HG03108 (cell line): ENCODE data around the gene TBRG4.

ENCODE experiments used
- ATAC-seq: cut with Tn5 transposase; IDR thresholded peaks from one replicate; pipeline ENCODE4 v1.9.1; 2021; ENCODE audit warnings: moderate library complexity; ENCODE audit not compliant: unreplicated experiment

TBRG4 gene

DNA sequence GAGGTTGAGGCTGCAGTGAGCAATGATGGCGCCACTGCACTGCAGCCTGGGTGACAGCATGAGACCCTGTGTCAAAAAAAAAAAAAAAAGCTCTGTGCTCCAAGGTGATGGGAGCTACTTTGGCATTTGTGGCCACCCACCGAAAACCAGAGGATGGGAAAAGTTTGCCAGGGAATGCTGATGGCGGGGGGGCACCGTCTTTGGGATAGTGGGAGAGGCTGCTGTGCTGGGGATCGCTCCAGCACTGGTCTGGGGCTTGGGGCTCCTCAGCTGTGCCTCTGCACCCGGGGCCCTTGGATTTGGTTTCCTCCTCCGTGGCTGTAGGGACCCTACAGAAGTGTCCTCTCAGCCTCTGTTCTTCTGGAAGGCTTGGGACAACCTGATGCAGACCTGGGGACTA lies 34.4 kb upstream of the TBRG4 start:
- no peak for ATAC-seq

DNA sequence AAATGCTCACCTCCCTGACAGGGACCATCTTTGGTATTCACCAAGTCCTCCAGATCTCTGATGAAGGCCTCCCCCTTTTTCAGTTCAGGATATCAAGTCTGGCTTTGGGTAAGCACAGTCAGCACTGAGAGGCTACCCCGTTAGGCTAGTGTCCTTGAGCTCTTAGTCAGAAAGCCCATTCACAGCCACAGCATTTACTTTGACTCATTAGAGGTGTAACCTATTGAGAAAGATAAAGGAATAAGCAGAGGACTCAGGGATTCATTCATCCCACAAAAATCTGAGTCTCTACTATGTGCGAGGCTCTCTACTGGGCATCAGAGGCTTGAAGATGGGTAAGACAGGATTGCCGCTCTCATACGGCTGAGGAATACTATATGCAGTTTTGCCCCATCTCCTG lies 32.1 kb upstream of the TBRG4 start:
- ATAC-seq = no peak

DNA sequence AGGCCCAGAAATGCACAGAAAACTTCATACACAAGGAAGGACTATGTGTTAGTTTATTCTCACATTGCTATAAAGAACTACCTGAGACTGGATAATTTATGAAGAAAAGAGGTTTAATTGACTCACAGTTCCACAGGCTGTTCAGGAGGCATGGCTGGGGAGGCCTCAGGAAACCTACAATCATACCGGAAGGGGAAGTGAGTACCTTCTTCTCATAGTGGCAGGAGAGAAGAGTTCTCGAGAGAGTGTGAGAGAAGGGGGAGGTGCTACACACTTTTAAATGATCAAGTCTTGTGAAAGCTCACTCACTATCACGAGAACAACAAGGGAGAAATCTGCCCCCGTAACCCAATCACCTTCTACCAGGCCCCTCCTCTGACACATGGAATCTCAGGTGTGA lies 29.3 kb upstream of the TBRG4 start:
- no peak for ATAC-seq

DNA sequence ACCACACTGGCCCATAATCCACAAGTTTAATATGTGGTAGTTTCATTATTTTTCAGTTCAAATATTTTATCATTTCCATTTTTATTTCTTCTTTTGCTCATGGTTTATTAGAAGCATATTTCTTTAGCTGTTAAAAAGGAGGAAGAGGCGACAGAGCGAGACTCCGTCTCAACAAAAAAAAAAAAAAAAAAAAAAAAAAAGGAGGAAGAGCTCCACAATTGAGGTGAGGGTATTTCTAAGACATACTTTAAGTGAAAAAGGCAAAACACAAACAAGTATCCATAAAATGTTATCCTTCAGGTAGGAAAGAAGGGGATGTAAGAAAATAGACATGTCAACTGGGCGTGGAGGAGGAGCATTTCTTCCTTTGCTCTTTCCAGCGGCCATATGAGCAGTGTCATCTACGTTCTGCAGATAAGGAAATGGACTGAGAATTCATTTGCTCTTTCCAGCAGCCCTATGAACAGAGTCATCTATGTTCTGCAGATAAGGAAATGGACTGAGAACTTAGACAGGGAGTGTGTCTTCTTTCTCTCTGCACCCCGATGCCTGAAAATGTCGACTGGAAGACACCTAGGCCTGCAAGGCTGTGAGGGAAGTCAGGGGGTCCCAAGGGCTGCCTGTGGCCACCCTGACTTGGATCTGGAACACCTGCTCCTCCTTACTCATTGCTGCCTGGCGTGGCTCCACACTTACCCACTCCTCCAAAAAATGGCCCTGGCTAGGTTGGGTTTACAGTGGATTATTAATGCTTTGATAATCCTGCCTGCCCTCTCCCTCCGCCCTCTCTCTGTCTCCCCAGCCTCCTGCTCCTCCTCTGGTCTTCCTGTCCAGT lies 27.2 kb upstream of the TBRG4 start:
- ATAC-seq = no peak

GRCh38 chr7:45136106-45137060 lies 24.9 kb upstream of the TBRG4 start:
- no peak for ATAC-seq

DNA sequence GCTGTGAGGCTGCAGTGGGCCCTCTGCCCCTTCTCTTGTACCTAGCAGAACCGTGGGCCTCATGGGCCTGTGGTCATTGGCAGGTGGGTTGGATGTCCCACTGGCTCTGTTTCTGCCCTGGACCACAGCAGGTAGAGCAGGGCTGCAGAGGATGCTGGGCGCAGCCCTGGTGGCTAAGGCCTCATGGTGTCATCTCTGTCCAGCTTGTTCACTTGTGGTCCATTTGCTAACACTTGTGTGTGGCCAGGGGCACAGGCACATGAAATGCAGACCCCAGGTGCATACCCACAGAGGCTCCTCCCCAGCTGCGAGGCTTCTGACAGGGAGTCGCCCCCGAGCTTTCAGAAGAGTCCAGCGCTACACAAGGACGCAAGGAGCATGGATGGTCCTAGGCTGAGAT lies 22.4 kb upstream of the TBRG4 start:
- ATAC-seq = no peak

DNA sequence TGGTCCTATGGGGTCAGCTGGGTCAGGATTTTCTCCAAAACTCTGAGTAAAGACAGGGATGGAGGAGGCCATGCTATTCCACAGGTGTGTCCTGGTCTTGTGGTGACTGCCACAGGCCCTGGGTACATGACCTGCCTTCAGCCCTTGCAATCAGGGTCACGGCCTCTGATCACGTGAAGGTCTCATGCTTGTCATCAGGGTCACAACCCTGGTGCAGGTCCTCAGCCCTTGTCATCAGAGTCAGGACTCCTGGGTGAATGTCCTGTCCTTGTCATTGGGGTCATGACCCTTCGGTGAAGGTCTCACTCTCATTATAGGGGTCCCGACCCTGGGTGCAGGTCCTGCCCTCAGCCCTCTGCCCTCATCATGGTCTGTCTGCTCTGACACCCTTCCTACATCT lies 21.9 kb upstream of the TBRG4 start:
- ATAC-seq = no peak

DNA sequence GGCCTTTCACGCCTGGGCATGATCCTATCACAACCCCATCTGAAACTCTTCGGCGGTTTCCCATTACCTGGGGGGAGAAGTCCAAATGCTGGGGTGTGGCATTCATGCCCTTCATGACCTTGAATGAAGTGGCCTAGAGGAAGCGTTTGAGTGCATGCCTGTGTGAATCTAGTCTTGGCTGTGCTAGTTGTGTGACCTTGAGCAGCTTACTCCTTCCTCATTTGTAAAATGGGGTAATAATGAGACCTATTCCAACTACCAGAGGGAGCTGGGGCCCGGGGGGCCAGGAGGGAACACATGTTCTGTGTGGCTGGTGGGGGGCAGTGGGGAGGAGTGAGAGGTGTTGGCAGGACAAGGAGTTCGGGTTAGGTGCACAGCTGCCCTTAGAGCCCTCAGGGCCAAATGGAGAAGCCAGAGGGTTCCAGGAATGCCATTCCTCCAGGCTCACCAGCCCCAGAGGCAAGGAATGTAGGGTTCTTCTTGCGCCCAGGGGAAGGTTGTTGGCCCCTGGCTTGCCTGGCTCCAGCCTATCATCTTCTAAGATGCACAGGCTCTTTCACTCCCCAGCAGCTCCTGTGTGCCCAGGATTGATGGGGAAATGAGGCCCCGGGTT lies 21.3 kb upstream of the TBRG4 start:
- ATAC-seq = no peak

DNA sequence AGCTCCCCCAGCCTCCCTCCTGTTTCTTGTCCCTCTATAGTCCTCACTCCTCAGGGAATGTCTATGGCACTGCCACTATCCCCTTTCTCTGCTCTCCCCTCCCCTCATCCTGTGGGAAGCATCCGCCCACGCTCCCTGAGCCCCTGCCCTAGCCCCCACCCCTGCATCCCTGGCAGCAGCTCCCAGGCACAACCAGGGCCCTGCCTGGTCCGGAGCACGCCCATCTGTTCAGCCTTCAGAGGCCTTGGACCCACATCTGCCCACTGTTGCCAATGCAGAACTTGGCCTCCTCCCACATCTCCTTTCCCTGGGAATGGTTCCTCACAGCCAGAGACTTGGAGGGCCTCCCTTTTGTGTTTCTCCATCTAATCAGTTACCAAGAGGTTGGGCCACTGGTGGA lies 20.4 kb upstream of the TBRG4 start:
- ATAC-seq = no peak

- no peak for ATAC-seq
These were observed 19.4 kb upstream of the TBRG4 start for GRCh38 chr7:45130910-45131309.

DNA sequence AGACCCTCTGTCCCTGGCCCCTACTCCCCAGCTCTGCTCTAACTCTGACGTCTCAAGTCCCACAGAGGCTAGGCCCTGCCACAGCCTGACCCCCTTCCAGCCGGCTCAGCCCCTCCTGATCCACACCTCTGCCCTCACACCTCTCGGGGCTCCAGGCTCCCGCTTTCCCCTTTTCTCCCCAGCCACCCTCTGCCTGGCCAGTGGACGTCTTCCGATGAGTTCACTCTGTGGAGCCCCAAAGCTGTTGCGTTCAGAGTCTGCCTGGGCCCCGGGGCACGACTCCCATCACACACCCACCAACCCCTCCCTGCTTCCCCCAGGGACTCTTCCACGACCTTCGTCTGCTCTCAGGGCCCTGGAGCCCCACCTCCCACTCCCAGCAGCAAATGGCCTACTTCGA lies 18.4 kb upstream of the TBRG4 start:
- ATAC-seq = no peak

- ATAC-seq = no peak
These were observed 17.8 kb upstream of the TBRG4 start for GRCh38 chr7:45129181-45129800.

DNA sequence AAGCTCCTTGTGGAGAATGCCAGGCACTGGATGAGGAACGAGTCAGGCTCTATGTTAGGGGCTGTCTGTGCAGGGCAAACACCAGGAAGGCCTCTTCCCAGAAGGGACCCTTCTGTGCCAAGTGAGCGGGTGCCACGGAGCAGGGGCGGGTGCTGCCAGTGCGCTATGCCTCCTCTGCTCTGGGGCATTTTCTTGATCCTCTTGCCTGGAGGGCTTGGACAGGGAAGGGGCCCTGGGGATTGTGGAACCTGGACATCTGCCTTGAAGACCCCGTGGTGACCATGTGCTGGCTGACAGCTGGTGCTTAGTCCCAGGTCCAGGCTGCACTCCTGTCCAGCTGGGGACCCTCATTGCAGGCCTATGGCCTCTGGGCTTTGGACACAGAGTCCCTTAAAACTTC lies 15.4 kb upstream of the TBRG4 start:
- no peak for ATAC-seq

GRCh38 chr7:45126201-45126600 lies 14.7 kb upstream of the TBRG4 start:
- no peak for ATAC-seq

GRCh38 chr7:45125193-45125904 lies 13.9 kb upstream of the TBRG4 start:
- no peak for ATAC-seq

- ATAC-seq = no peak
These were observed 12.6 kb upstream of the TBRG4 start for GRCh38 chr7:45123913-45124710.

DNA sequence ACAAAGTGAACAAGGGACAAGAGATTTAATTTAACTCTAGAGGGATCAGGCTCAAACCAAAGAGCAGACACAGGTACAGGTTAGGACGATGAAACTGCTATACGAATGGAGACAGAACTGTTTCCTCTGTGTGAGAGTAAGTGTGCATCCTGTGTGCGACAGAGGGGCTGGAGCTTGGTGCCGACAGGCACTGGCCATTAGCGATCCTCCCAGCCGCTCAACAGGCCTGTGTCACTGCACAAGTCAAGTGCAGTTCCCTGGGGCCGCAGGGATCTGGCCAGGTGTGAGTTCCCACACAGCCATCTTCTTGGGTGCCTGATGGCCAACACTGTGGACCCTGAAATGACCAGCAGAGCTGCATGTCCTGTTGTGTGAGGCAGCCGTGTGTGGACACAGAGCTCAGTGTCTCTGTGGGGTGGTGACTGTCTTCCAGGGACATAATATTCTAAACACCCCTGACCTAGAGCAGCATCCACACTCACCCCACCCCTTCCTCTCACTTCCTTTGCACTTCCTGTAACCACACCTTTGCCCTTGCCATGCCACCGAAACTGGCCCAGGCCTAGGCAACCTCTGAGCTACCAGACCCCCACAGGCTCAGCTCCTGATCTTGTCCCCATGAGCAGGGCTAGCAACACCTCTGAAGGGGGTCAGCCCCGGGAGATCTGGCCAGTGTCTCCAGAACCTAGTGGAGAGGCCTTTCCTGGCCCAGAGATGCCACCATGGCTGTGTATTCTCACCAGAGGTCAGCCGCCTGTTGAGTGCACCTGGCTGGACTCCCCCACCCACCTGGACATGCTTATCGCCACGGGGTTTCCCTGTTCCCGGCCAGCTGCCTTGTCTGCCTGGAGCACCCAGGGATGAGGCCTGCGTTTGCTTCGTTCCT lies 11.7 kb upstream of the TBRG4 start:
- no peak for ATAC-seq

- no peak for ATAC-seq
These were observed 8.1 kb upstream of the TBRG4 start for GRCh38 chr7:45119550-45119949.

DNA sequence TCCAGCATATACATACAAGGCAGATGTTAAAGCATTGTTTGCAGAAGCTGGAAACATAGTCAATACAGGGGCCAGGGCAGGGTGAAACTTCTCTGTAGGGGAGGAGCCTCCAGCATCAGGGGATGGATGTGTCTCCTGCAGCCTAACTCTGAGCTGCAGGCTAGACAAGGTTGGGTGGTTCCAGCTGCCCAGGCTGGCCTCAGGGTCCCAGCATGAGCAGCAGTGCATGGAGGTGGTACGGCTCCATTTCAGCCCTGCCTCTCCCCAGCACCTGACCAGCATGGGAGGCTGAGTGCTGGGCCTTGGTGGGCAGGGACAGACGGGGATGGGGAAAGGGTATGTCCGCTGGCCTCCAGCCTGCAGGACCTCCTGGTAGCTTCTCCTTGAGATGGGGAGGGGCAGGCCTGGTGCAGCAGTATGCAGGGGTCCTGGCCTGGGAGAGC lies 7.4 kb upstream of the TBRG4 start:
- no peak for ATAC-seq
